HG03280 (cell line): ENCODE measurements around the gene RNF130.
"Not testable (repeated sequence)": the region's sequence is repeated elsewhere in the genome, so short reads cannot be mapped to it uniquely, and the experiment has no call there.

Experiments
- ATAC-seq: cut with Tn5 transposase; IDR thresholded peaks from one replicate; pipeline ENCODE4 v1.9.1; 2021; ENCODE audit warnings: mild to moderate bottlenecking, moderate library complexity; ENCODE audit not compliant: unreplicated experiment

The RNF130 gene

DNA sequence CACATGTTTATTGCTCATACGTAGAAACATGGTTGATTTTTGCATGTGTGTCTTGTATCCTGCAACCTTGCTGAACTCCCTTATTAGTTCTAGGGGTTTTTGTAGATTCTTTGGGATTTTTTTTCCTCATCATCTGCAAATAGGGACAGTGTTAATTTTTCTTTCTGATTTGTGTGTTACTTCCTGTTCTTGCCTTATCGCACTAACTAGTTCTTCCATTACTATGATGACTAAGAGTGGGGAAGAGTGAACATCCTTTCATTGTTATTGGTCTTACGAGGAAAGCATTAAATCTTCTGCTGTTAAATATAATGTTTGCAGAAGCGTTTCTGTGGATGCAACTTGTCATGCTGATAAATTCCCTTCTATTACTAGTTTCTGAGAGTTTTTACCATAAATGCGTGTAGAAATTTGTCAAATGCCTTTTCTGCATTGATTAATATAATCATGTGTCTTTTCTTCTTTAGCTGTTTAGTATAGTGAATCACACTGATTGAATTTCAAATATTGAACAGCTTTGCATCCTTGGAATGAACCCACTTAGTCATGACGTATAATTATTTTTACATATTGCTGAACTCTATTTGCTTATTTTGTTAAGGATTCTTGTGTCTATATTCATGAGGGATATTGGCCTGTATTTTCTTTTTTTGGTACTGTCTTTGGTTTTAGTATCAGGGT lies 32.1 kb upstream of the RNF130 start:
- no peak for ATAC-seq

DNA sequence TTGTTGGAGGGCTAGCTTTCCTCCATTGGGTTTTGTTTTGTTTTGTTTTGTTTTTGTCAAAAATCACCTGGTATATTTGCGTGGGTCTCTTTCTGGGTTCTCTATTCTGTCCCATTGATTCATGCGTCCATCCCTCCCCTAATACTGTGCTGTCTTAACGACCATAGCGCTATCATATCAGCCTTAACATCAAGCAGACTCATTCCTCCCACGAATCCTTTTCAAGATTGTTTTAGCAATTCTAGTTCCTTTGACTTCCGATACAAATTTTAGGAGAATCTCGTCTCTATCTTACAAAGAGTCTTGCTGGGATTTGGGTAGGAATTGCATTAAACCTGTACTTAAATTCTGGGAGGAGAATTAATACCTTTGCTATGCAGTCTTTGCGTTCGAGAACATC lies 31.1 kb upstream of the RNF130 start:
- ATAC-seq, result no peak

DNA sequence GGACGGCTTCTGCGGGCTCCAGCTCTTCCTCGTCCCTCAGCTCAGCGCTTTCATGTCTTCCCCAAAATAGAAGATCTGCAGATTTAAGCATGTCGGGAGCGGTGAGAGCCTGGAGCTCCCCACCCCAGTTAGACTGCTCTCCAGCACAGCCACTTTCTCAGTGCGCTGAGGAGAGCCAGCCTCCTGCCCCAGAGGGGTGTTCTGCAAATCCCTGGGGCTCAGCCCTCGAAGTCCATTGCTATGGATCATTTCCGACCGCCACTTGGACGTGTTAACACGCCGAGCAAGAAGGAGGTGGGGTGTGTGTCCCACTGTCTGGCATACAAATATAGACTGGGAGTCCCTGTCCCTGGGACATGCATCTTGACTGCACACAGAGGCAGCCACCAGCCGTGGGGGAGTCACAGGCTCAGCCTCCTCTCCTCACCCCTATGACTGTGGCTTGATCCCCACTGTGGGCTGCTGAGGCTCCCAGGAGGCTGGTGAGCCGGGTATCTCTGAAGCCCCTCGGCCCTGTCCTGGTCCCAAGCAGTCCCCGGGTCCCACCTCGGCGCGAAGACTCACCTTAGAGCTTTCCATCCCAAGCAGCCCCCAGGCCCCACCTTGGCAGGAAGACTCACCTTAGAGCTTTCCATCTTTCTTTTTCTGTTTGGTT lies 30.0 kb upstream of the RNF130 start:
- no peak for ATAC-seq

DNA sequence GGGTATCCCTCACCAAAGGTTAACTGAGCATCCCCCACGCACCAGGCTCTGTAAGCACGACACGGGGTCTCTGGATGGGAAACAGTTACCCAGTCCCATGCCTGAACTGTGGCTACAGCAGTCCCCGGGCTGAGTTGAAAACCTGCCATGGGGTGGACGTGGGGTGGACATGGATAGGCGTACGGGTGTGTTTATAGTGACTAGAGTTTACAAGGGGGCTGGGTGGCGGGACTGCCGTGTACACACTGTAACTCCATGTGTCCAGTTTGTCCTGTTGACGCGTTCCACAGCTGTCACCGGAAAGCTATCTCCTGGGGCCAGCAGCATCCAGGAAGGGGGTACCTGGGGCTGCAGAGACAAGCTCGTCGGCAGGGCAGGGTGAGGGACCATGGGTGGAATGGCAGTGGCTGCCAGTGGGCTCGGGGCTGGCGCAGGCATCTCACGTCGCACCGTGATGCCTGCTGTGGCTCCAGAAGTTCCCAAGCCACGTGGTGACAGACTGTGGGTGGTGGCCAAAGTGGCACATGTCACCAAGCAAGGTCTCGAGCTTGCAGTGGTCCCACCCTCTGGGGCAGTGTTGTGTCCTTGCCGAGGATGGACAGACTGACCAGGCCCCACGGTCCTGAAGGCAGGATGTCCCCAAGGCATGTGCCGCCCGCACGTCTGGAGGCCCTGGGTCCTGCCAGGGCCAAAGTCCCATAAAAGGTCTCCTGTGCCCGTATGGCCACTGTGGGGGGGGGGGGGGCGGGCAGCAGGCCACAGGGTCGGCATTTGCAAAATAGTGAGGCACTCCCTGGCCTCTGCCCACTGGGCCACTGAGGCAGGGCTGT lies 29.3 kb upstream of the RNF130 start:
- ATAC-seq, result no peak

DNA sequence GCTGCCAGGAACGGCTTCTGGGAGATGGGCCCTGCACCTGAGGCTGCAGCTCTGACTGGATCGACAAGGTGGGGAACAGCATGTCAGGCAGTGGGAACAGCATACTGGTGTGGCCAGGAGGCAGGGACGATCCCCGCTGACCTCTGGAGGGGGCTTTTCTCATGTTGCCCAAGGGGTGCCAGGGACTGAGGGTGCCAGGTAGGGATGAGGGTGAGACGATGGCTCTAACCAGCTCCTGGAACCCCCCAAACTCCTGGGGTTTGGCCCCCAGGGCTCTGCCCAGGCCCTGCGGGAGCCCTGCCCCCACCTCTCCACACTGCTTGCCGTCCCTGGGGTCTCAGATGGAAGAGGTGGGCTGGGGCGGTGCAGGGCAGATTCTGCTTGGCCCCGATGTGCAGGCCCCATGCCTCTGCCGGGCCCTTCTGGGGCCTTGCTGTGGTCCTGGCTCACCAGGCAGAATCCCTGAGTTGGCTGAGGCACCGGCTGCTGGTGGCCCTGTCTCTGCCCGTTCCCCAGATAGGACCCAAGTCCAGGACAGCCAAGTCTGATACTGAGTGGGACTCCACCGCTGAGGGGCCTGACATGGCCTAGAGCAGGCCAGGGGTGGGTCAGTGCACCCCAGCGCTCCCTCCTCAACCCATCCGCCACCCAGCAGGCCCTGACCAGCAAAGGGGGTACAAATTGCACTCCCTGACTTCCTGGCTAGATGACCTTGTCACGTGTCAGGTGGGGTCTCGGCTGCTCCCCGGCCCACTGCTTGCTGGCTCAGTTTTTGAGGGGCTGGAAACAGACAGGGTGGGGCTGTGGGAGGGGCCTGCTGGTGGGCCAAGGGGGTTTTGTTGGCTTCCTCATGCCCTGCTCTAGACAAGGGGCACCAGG lies 28.4 kb upstream of the RNF130 start:
- ATAC-seq, result no peak

DNA sequence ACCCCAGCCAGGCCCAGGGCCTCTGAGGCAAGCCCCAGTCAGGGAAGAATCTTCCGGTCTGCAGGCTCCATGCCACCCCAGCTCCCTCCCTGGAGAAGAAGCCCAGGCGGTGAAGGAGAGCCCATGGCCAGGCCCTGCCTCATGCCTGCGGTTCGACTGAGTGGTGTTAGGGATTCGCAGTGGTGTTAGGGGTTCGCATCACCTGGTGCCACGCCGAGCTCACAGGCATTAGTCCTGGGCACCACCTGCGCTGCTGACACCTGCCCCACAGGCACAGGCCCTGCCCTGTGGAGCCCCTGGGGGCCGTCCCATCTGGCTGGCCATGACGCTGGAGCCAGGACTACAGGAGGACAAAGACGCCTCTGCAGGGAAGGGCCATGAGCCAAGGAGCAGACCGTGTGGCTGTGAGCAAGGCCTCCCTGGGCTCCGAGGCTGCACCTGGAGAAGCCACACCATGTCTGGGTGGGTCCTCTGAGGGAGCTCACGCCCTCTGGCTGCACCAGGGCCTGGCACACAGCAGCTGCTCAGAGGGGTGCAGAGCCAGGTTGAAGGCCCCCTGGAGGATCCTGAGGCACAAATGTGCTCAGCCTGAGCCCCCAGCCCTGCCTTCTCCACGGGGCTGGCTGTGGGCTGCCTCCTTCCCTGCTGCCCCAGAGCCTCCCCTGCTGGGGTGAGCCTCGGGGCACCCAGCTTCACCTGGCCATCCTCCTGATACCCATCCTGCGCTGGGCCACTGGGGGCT lies 27.6 kb upstream of the RNF130 start:
- ATAC-seq, result no peak

DNA sequence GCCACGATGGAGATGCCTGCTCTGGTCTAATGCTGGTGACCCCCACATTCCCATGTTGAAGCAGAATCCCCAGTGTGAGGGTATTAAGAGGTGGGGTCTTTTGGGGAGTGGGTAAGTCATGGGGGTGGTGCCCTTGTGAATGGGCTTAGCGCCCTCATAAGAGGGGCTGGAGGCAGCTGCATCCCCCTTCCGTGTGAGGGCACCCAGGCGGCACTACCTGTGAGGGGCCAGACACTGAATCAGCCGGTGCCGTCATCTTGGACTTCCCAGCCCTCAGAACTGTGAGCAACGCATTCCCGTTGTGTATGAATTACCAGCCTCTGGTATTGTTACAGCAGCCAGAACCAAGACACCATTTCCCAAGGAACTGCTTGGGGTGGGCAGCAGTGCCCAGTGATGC lies 27.0 kb upstream of the RNF130 start:
- no peak for ATAC-seq

DNA sequence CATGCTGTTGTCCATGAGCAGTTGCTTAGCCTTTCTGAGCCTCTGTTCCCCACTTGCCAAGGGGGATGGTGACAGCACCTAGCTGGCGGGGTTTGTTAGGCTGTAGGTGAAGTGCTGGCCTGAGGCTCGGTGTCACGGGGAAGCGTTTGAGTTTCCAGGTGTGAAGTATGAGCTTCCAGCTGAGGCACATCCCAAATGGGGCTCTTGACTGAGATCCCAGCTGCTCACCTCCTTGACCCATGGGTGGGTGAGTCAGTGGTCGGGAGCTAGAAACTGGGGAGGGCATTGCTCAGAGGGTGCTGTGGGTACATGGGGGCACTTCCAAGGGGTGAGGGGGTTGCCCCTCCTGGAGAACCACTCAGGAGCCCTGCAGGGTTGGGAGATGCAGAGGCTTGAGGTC lies 26.4 kb upstream of the RNF130 start:
- ATAC-seq, result no peak

DNA sequence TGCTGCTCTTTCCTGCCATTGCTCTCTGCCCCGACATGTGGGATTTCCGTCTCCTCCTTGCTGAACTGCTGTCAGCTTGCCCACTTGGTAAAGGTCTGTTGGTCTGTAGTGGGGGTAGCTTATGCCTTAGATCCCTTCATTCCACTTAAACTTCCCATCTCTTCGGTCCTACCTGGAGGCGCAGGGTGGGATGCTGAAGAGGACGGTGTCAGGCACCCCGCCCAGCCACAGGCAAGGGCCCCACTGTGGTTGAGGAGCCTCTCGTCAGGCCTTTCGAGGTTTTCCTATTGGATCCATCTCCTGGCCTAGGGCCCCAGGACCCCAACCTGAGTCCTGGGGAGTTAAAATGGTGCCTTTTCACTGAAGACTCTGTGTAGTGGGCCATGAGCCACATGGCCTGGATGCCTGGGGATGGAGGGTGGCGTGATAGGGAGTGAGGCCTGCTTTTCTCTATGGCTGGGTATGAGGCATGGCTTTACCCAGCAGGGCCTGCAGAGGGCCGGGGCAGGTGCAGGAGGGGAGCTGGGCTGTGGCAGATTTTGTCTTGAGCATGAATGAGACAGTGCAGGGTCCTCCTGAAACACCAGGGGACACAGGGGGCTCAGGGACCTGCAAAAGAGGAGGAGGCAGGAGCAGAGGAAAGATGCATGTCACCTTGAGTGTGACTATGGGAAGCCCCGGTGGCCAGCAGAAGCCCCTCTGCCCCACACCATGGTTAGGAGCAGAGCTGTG lies 25.8 kb upstream of the RNF130 start:
- ATAC-seq, result no peak

DNA sequence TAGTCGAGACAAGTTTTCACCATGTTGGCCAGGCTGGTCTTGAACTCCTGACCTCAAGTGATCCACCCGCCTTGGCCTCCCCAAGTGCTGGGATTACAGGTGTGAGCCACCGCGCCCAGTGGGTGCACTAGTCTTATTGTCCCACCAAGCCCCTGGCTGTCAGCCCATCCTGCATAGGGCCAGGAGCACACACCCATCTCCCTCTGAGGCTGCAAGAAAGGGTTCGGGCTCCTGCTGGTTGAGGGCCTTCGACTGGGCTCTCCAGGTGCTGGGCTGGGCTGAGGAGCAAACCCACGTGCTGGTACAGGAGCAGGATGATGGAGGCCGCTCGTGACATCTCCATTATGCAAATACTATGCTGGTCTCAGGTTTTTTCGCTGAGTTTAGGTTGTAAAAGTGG lies 25.1 kb upstream of the RNF130 start:
- ATAC-seq, result no peak

DNA sequence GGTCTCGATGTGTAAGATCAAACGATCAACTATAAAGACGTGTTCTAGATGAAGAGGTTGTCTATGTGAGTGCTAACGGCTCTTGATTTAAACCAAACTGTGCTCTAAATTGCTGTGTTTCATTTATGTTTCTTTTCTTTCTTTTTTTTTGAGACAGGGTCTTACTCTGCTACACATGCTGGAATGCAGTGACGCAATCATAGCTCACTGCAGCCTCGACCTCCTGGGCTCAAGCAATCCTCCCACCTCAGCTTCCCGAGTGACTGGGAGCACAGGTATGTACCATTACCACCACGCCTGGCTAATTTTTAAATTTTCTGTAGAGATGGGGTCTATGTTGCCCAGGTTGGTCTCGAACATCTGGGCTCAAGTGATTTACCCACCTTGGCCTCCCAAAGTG lies 24.0 kb upstream of the RNF130 start:
- no peak for ATAC-seq

DNA sequence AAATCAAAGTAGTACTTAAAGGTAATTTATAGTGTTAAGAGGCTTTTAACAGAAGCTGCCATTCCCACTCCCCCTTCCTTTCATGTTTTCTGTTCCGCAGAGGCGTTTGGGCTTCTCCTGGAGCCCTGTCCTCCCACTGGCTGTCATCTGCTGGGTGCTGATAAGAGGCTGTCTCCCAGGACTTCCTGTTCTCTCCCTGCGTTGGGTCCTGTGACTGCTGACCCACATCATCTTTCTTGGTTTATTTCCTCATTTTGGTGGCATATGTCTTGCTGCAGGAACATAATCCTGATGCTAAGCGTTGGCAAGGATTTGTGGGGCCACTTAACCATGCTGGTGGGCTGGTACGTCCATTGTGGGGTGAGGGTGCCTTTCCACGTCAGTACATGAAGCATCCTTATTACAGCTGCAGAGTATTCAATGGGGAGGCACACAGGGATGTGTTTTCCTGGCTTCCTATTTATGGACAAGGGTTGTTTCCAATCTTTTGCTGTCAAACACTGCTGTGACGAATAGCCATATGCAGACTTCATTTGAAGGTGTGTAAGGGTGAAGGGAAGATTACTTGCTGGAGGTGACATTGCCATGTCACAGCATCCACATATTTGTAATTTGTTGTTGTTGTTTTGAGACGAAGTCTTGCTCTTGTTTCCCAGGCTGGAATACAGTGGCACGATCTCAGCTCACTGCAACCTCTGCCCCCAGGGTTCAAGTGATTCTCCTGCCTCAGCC lies 22.3 kb upstream of the RNF130 start:
- no peak for ATAC-seq

DNA sequence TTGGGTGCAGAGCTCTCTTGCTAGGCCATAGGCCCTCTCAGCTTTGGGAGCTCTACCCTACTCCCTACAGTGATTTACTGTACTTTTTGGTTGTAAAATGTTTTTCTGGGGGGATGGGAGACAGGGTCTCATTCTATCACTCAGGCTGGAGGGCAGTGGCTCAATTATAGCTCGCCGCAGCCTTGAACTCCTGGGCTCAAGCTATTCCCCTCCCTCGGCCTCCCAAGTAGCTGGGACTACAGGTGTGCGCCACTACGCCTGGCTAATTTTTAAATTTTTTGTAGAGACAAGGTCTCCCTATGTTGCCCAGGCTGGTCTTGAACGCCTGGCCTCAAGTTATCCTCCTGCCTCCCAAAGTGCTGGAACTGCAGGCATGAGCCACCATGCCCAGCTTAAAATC lies 21.7 kb upstream of the RNF130 start:
- ATAC-seq, result no peak

DNA sequence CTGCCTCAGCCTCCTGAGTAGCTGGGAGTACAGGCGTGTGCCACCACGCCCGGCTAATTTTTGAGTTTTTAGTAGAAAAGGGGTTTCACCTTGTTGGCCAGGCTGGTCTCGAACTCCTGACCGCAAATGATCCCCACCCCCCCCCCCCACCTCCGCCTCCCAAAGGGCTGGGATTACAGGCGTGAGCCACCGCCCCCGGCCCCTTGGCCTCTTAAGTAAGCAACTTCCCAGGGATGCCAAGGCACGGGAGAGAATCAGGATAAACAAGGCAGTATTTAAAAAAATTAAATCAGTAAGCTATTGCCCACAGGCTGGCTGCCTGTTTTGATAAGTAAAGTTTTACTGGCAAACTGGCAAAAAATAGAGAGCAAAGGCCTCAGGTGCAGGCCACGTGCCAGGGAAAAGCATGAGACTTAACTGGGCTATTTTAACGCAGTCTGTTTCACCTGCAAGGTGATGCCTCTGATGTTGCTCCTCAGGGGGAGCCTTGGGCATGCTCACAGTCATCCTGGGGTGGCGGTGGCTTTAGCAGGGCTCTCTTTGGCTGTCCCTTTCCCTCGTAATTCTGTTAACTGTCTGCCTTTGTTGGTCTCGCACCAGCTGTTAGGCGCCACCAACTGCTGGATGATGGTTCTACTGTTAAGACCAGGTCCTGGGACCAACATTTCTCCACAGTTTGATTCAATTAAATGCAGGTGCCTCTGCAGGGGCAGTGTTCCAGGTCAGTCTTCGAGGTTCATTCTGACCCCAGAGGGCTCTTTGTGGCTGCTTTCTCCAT lies 19.4 kb upstream of the RNF130 start:
- no peak for ATAC-seq

DNA sequence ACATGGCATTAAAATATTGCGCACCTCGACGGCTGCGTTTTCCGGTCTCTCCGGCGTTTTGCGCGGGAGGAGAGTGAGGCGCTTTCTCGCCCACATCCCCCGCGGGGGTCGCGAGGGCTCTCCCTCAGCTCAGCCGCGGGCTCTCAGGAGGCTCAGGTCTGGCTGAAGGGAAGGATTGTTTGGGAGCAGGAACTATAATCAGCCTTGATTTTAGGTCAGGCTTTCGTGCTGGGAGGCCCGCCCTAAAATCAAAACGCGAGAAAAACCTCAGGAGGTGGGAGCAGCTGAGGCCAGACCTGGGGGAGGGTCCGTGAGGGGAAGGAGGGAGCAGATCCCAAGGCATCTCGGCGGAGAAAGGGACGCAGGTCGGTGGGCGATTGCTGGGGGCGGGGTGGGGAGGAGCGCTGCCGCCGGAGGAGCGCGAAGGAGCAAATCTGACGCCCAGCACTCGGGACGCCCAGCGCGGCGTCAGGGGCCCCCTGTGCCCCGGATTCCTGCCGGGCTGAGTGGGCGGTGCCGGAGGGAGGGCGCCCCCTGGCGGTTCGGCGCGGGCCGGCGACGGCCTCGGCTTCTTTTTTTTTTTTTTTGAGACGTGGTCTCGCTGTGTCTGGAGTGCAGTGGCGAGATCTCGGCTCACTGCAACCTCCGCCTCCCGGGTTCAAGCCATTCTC lies 18.7 kb upstream of the RNF130 start:
- no peak for ATAC-seq

DNA sequence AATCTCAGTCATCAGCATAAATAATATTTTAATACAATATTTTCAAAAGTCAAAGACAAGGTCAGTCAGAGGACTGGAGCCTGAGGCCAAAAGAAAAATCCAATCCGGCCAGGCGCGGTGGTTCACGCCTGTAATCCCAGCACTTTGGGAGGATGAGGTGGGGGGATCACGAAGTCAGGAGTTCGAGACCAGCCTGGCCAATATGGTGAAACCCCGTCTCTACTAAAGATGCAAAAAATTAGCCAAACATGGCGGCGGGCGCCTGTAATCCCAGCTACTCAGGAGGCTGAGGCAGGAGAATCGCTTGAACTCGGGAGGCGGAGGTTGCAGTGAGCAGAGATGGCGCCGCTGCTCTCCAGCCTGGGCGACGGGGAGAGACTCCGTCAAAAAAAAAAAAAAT lies 18.1 kb upstream of the RNF130 start:
- ATAC-seq, result not testable (repeated sequence)

DNA sequence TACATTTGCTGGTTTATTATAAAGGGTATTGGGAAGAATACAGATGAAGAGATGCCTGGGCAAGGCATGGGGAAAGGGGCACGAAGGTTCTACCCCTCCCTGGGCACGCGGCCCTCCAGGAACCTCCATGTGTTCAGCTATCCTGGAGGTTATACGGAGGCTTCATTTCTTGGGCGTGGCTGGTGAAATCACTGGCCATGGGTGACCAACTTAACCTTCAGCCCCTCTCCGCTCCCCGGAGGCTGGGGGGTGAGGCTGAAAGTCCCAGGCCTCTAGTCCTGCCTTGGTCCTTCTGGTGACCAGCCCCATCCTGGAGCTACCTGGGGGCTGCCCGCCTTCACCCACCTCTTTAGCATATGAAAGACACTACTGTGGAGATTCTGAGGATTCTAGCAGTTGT lies 17.0 kb upstream of the RNF130 start:
- ATAC-seq, result no peak
